Measurements from ENCODE around the gene MRTFA.

GRCh38 chr22:40634119-40634903, 2.2 kb downstream of the MRTFA start:
- TF ChIP-seq POLR2AphosphoS5 (IDR thresholded peaks at IDR 0.05; ENCODE audit: low read depth, low read length) (no peak), POLR2A (IDR thresholded peaks at IDR 0.05; ENCODE audit: low read depth, low read length) (no peak)
